ENCODE measurements around the gene MRNIP. TPM values are rescaled to one million over a fixed set of nuclear protein-coding genes. Genes with fewer than 3 reads are reported as not detected.
"Not testable (repeated sequence)": the region's sequence is repeated elsewhere in the genome, so short reads cannot be mapped to it uniquely, and the experiment has no call there.

MRNIP gene
- total RNA-seq, 1 experiment from 2014 or later = 33.6 TPM

DNA sequence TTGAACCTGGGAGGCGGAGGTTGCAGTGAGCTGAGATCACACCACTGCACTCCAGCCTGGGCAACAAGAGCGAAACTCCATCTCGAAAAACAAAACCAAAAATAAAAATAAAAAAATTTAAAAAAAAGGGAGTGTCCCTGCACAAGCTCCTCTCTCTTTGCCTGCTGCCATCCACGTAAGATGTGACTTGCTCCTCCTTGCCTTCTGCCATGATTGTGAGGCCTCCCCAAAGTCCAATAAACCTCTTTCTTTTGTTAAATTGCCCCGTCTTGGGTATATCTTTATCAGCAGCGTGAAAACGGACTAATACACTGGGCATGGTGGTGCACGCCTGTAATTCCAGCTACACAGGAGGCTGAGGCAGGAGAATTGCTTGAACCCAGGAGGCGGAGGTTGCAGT, 69.3 kb downstream of the MRNIP start:
- not testable (repeated sequence) for DNase-seq; H2AFZ ChIP-seq (ENCODE audit: low read length); H3K27me3 ChIP-seq (ENCODE audit: low read length); H3K9me3 ChIP-seq (ENCODE audit: low read length); H3K27ac ChIP-seq (ENCODE audit: low read length); H3K4me2 ChIP-seq (ENCODE audit: low read depth, low read length, poor library complexity, severe bottlenecking); H4K20me1 ChIP-seq (ENCODE audit: insufficient read depth, low read depth, low read length); H3K4me3 ChIP-seq (ENCODE audit: low read length); H3K36me3 ChIP-seq (ENCODE audit: insufficient read depth, low read length); H3K9me2 ChIP-seq (replicated peaks; ENCODE audit: insufficient read depth, low read length); H3K9ac ChIP-seq (ENCODE audit: low read length); H3K79me2 ChIP-seq (ENCODE audit: low read length)
- peaks cover 14% of the 10 kb centered on the region for H3K4me1 ChIP-seq (ENCODE audit: low read length)

DNA sequence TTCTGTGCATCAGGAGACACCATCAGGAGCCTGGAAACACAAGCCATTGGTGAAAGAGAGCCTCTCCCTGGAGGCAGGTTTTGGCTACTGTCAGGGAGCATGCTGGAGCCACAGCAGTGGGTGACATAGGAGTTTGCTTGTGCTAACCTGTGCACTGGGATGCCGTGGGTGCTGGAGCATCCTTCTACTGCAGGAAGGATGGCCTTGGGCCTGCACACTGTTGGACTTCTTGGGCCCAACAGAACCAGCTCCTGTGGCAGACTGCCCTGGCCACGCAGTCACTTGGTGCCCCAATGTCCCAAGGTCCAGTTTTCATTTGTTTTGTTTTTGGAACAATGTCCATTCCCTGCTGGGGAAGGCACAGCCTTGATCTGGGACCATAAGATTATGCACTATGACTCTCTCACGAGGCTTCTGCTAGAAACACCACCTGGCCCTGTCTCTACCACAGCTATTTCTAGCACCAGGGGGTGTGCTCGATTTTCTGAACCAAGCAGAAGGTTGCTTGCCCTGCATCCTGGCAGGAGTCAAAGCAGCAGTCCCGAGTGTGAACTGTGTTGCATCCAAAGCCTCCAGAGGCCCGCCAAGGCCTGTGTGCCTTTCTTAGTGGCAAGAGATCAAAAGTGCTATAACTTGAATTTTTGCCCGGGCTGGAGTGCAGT, 70.3 kb downstream of the MRNIP start:
- no peaks in the 10 kb centered on the region for H3K36me3 ChIP-seq (ENCODE audit: insufficient read depth, low read length)
- no peak overlapping the region for H3K27ac ChIP-seq (ENCODE audit: low read length)
- H3K4me1 ChIP-seq (ENCODE audit: low read length) = peaks cover 5% of the 10 kb centered on the region
- no peak overlapping the region for H3K4me2 ChIP-seq (ENCODE audit: low read depth, low read length, poor library complexity, severe bottlenecking)
- no peaks in the 10 kb centered on the region for H3K9me3 ChIP-seq (ENCODE audit: low read length)
- no peaks in the 10 kb centered on the region for H3K27me3 ChIP-seq (ENCODE audit: low read length)
- no peaks in the 10 kb centered on the region for H3K79me2 ChIP-seq (ENCODE audit: low read length)
- H3K9ac ChIP-seq (ENCODE audit: low read length) = no peak overlapping the region
- no peak for DNase-seq
- H2AFZ ChIP-seq (ENCODE audit: low read length) = no peak overlapping the region
- no peaks in the 10 kb centered on the region for H3K9me2 ChIP-seq (replicated peaks; ENCODE audit: insufficient read depth, low read length)
- H3K4me3 ChIP-seq (ENCODE audit: low read length) = no peak overlapping the region
- H4K20me1 ChIP-seq (ENCODE audit: insufficient read depth, low read depth, low read length) = 0 out of 2 replicates have a peak, but pooled peaks cover 4% of the 10 kb centered on the region

Small RNAs within 50 kb of the gene (small RNA-seq; reads per million reads assigned to genes)
- gene MIR1229 (not detected), gene RF00019 (not detected)

Other genes with a start within 250 kb of the MRNIP start
- 484 and 580 TPM in 2 replicates for gene HNRNPH1, start 235.1 kb downstream of the MRNIP start, total RNA-seq (2014; rRNA removed; shearing (Covaris generic); ENCODE audit: low replicate concordance)
- not detected in 2 replicates for gene CBY3, start 177.8 kb downstream of the MRNIP start, total RNA-seq (2014; rRNA removed; shearing (Covaris generic); ENCODE audit: low replicate concordance)
- gene CANX, start 159.8 kb downstream of the MRNIP start, total RNA-seq (2014; rRNA removed; shearing (Covaris generic); ENCODE audit: low replicate concordance) = 191 and 224 TPM in 2 replicates
- 11.5 and 14.2 TPM in 2 replicates for gene MAML1, start 126.0 kb downstream of the MRNIP start, total RNA-seq (2014; rRNA removed; shearing (Covaris generic); ENCODE audit: low replicate concordance)
- 2.3 TPM in 1 of 2 replicates, not detected in the other for gene LTC4S, start 64.8 kb downstream of the MRNIP start, total RNA-seq (2014; rRNA removed; shearing (Covaris generic); ENCODE audit: low replicate concordance)
- 36.9 and 47.1 TPM in 2 replicates for gene MGAT4B, start 52.0 kb downstream of the MRNIP start, total RNA-seq (2014; rRNA removed; shearing (Covaris generic); ENCODE audit: low replicate concordance)
- gene SQSTM1, start 37.9 kb downstream of the MRNIP start, total RNA-seq (2014; rRNA removed; shearing (Covaris generic); ENCODE audit: low replicate concordance) = 100.0 and 123 TPM in 2 replicates
- 66.0 and 106 TPM in 2 replicates for gene TBC1D9B, start 49.1 kb upstream of the MRNIP start, total RNA-seq (2014; rRNA removed; shearing (Covaris generic); ENCODE audit: low replicate concordance)
- gene RNF130, start 212.9 kb upstream of the MRNIP start, total RNA-seq (2014; rRNA removed; shearing (Covaris generic); ENCODE audit: low replicate concordance) = 0.41 TPM in 1 of 2 replicates, not detected in the other